ENCODE data around the gene IQGAP2.
A peak's percentile ranks its signal among the peaks of the same experiment; 100 is the strongest.

IQGAP2 gene

DNA sequence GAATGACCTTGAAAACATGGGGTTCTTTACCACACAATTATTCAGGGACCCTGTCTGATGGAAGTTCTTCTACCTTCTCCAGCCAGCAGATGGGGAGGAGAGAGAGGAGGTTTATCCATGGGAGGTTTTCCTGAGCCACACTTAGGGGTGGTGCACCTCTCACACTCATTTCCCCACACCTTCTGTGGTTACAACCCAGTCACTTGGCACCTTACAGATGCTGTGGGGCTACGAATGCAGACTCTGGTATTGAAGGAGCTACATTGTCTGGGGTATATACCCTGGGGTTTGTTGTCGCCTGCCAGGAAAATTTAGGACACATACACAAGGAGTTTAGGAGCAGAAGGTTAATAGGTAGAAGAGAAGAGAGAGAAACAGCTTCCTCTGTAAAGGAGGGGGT lies 152.6 kb downstream of the IQGAP2 start:
- Histone ChIP-seq H3K4me1 (ENCODE audit: insufficient read depth, low read length, poor library complexity, severe bottlenecking) (peaks cover 42% of the 10 kb centered on the region), H3K9me2 (replicated peaks; ENCODE audit: low read depth, low read length) (no peaks in the 10 kb centered on the region), H3K27me3 (ENCODE audit: insufficient read depth, low read length, poor library complexity, severe bottlenecking) (no peaks in the 10 kb centered on the region), H3K9me3 (ENCODE audit: insufficient read depth, low read depth, low read length) (no peaks in the 10 kb centered on the region), H2AFZ (ENCODE audit: low read length) (no peak overlapping the region), H4K20me1 (ENCODE audit: insufficient read depth, low read length, poor library complexity, severe bottlenecking) (no peaks in the 10 kb centered on the region), H3K4me2 (ENCODE audit: low read depth, low read length, poor library complexity, severe bottlenecking) (peak overlapping the region; percentile 30), H3K36me3 (ENCODE audit: insufficient read depth, low read length) (peaks cover 5% of the 10 kb centered on the region; the same call in 1 of the 2 replicates), H3K4me3 (ENCODE audit: low read length, poor library complexity, severe bottlenecking) (no peak overlapping the region), H3K9ac (ENCODE audit: low read depth, low read length, poor library complexity, severe bottlenecking) (no peak overlapping the region), H3F3A (ENCODE audit: low read depth) (no peaks in the 10 kb centered on the region), H3K79me2 (ENCODE audit: insufficient read depth, low read length) (peaks cover 42% of the 10 kb centered on the region)
- TF ChIP-seq CTCF (conservative IDR thresholded peaks at IDR 0.05; ENCODE audit: low read length) (no peak), EZH2phosphoT487 (IDR thresholded peaks at IDR 0.05; ENCODE audit: borderline replicate concordance) (no peak)

GRCh38 chr5:76556511-76557221 lies 153.6 kb downstream of the IQGAP2 start:
- Histone ChIP-seq H3K9me2 (replicated peaks; ENCODE audit: low read depth, low read length) (no peaks in the 10 kb centered on the region), H3K9me3 (ENCODE audit: insufficient read depth, low read depth, low read length) (no peaks in the 10 kb centered on the region), H3K27me3 (ENCODE audit: insufficient read depth, low read length, poor library complexity, severe bottlenecking) (no peaks in the 10 kb centered on the region), H3K4me2 (ENCODE audit: low read depth, low read length, poor library complexity, severe bottlenecking) (no peak overlapping the region), H3K9ac (ENCODE audit: low read depth, low read length, poor library complexity, severe bottlenecking) (no peak overlapping the region), H3K4me1 (ENCODE audit: insufficient read depth, low read length, poor library complexity, severe bottlenecking) (peaks cover 42% of the 10 kb centered on the region), H3K36me3 (ENCODE audit: insufficient read depth, low read length) (peaks cover 5% of the 10 kb centered on the region; the same call in 1 of the 2 replicates), H4K20me1 (ENCODE audit: insufficient read depth, low read length, poor library complexity, severe bottlenecking) (no peaks in the 10 kb centered on the region), H2AFZ (ENCODE audit: low read length) (no peak overlapping the region), H3K79me2 (ENCODE audit: insufficient read depth, low read length) (peaks cover 42% of the 10 kb centered on the region), H3K4me3 (ENCODE audit: low read length, poor library complexity, severe bottlenecking) (no peak overlapping the region), H3F3A (ENCODE audit: low read depth) (no peaks in the 10 kb centered on the region)
- TF ChIP-seq CTCF (conservative IDR thresholded peaks at IDR 0.05; ENCODE audit: low read length): no peak
- no peak for TF ChIP-seq EZH2phosphoT487 (IDR thresholded peaks at IDR 0.05; ENCODE audit: borderline replicate concordance)

GRCh38 chr5:76560952-76561891 lies 158.1 kb downstream of the IQGAP2 start:
- H3K36me3 ChIP-seq (ENCODE audit: insufficient read depth, low read length): peaks cover 35% of the 10 kb centered on the region; the same call in 1 of the 2 replicates
- peaks cover 5% of the 10 kb centered on the region; the same call in 1 of the 2 replicates for H3K79me2 ChIP-seq (ENCODE audit: insufficient read depth, low read length)
- no peak overlapping the region for H3K9ac ChIP-seq (ENCODE audit: low read depth, low read length, poor library complexity, severe bottlenecking)
- H3K4me2 ChIP-seq (ENCODE audit: low read depth, low read length, poor library complexity, severe bottlenecking): no peak overlapping the region
- H3K9me2 ChIP-seq (replicated peaks; ENCODE audit: low read depth, low read length): no peaks in the 10 kb centered on the region
- H2AFZ ChIP-seq (ENCODE audit: low read length): no peak overlapping the region
- H4K20me1 ChIP-seq (ENCODE audit: insufficient read depth, low read length, poor library complexity, severe bottlenecking): no peaks in the 10 kb centered on the region
- H3K4me1 ChIP-seq (ENCODE audit: insufficient read depth, low read length, poor library complexity, severe bottlenecking): peaks cover 6% of the 10 kb centered on the region
- no peak overlapping the region for H3K4me3 ChIP-seq (ENCODE audit: low read length, poor library complexity, severe bottlenecking)
- TF ChIP-seq CTCF (conservative IDR thresholded peaks at IDR 0.05; ENCODE audit: low read length) (no peak), EZH2phosphoT487 (IDR thresholded peaks at IDR 0.05; ENCODE audit: borderline replicate concordance) (no peak)
- no peaks in the 10 kb centered on the region for H3F3A ChIP-seq (ENCODE audit: low read depth)
- H3K9me3 ChIP-seq (ENCODE audit: insufficient read depth, low read depth, low read length): no peaks in the 10 kb centered on the region
- no peaks in the 10 kb centered on the region for H3K27me3 ChIP-seq (ENCODE audit: insufficient read depth, low read length, poor library complexity, severe bottlenecking)
